Fibroblast of the conjunctiva (primary cell): ENCODE results near the gene TBC1D1.
"Not testable (repeated sequence)": the region's sequence is repeated elsewhere in the genome, so short reads cannot be mapped to it uniquely, and the experiment has no call there.

Source experiments
- DNase-seq: peaks from one replicate; pipeline ENCODE4 v3.0.0-alpha.2; 2010; ENCODE audit warnings: low read depth

TBC1D1 gene

DNA sequence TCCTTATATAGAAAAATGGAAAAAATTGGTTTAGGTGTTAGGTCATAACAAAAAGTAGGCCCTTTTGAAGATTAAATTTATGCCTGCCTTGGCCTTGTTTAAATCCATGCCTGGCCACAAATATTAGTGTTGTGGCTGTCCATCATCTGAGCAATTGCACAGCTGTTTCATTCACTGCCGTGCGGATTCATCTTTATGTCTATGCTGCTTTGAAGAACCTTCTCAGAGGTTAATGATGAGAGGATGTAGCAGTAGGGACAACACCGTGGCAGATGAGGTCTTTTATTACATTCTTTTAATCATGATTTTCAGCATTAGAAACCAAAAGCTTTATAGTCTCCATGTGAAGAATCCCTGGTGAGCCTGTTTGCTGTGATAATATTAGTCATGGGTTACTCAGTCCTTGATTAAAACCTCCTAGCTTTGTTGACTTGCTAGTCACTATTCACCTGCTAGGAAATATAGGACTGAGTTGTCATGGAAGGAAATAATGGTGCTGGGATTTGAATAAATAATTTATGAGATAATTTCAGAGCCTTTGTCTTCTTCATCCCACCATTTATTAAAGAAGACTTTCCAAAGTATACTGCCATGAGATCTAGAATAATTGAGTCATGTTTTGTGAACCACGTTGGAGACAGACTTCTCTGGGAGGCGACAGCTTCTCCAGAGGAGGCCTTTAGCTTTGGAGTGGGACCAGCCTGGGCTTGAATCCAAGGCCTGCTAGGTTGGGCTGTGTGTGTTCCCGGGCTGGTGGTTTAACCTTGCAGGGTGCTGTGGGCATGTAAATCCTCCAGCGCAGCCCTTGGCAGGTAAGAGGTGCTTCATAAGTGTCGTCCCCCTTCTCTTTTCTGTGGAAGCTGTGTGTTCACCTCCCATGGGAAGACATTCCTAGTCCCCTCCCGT is 122.8 kb downstream of the TBC1D1 start:
- DNase-seq, result peak; percentile 2

- DNase-seq, result no peak
Observed at GRCh38 chr4:38014421-38014852, 123.6 kb downstream of the TBC1D1 start.

- no peak for DNase-seq
Observed at GRCh38 chr4:38015886-38016515, 125.1 kb downstream of the TBC1D1 start.

DNA sequence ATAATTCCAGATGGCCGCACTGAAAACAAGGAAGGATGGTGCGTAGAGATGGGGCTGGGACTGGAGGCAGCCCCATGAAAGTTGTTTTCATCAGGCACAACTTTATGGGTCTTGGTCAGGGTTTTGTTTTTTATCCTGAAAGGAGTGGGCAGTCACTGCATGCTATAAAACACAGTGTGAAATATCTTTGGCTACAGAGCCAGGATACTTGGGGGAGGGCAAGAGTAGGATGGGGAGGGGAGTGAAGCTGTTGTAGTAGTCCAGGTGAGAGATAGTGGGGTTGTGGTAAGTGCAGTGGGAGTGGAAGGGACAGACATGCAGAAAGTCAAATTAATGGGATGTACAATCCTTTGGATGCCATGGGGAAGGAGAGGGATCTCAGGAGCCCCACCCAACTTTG is 125.8 kb downstream of the TBC1D1 start:
- no peak for DNase-seq

- DNase-seq, result no peak
Observed at GRCh38 chr4:38017609-38018008, 126.7 kb downstream of the TBC1D1 start.

- no peak for DNase-seq
Observed at GRCh38 chr4:38020386-38020785, 129.5 kb downstream of the TBC1D1 start.

GRCh38 chr4:38020961-38021360 is 130.1 kb downstream of the TBC1D1 start:
- DNase-seq, result not testable (repeated sequence)

GRCh38 chr4:38021751-38022150 is 130.9 kb downstream of the TBC1D1 start:
- DNase-seq, result no peak

GRCh38 chr4:38023347-38024205 is 132.7 kb downstream of the TBC1D1 start:
- DNase-seq, result no peak

DNA sequence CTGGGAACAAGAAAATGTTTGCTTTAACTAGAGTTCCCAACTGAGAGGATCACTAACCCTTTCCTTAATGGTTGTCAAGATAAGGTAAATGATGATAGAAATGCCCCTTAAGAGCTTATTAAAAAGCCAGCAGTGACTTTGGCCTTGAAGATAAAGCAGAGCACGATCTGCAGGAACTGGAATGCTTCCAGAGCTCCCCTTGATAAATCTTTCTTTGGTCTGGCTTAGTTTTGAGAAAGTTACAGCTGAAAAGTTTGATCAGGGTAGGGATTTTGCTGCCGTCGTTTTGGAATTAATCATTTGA is 133.3 kb downstream of the TBC1D1 start:
- DNase-seq, result no peak

GRCh38 chr4:38025665-38026064 is 134.8 kb downstream of the TBC1D1 start:
- no peak for DNase-seq

- DNase-seq, result no peak
Observed at GRCh38 chr4:38026158-38026740, 135.4 kb downstream of the TBC1D1 start.

DNA sequence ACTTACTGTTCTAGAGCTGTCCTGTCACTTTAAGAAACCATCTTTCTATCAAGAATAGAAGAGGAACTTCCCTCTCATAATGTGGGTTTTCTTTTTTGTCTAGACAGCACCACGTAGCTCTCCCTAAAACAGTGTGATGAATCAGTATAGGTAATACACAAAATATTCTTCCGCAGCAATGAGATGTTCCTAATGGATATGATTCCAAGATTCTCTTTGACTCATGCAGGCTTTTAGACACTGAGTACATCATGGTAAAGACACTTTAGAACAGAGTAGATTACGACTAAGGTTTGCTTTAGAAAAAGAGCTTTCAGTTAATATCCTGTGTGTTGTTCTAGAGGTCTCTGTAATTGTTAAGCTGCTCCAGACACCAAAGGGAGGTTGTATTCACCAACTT is 139.1 kb downstream of the TBC1D1 start:
- DNase-seq, result no peak

GRCh38 chr4:38034986-38035882 is 144.3 kb downstream of the TBC1D1 start:
- peak; percentile 52 for DNase-seq

GRCh38 chr4:38036548-38036947 is 145.7 kb downstream of the TBC1D1 start:
- DNase-seq, result no peak

GRCh38 chr4:38037612-38038011 is 146.7 kb downstream of the TBC1D1 start:
- no peak for DNase-seq

GRCh38 chr4:38040619-38041018 is 149.7 kb downstream of the TBC1D1 start:
- DNase-seq, result no peak

- DNase-seq, result no peak
Observed at GRCh38 chr4:38044060-38044459, 153.2 kb downstream of the TBC1D1 start.

- DNase-seq, result no peak
Observed at GRCh38 chr4:38045289-38045988, 154.6 kb downstream of the TBC1D1 start.

DNA sequence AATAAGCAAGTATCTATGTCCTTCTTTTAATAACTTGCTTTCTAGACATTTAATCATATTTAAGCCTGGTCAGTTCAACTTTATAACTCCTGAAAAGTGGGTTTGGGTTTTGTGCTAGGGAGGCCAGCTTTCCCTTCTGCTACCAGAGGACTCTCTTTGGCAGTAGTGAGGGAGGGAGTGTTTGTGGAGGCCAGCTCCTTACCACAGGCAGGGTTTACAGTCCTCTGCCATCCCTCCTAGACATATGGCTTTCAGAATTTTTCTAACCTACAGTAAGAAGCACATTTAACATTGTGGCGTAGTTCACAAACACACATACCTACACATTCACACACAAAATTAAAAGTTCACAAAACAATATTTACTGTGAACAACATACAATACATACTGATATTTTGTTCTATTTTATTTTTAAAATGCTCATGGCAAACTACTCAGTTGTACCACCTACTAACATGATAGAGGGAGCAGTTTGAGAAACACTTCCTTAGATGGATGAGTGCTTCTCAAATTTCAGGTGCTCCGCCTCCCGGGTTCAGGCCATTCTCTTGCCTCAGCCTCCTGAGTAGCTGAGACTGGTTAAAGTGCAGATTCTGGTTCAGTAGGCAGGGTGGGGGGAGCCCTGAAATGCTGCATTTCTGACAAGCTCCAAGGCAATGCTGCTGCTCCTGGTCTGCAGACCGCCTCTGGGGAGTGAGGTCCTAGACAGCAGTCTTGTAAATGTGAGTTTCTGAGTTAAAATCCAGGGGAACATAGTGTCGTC is 156.0 kb downstream of the TBC1D1 start:
- no peak for DNase-seq
